GM21526 (cell line): ENCODE data around the gene EFNA3.

Experiments
- ATAC-seq: cut with Tn5 transposase; IDR thresholded peaks from one replicate; pipeline ENCODE4 v1.9.1; 2021; ENCODE audit warnings: moderate library complexity; ENCODE audit not compliant: unreplicated experiment, low FRiP score

EFNA3 gene

DNA sequence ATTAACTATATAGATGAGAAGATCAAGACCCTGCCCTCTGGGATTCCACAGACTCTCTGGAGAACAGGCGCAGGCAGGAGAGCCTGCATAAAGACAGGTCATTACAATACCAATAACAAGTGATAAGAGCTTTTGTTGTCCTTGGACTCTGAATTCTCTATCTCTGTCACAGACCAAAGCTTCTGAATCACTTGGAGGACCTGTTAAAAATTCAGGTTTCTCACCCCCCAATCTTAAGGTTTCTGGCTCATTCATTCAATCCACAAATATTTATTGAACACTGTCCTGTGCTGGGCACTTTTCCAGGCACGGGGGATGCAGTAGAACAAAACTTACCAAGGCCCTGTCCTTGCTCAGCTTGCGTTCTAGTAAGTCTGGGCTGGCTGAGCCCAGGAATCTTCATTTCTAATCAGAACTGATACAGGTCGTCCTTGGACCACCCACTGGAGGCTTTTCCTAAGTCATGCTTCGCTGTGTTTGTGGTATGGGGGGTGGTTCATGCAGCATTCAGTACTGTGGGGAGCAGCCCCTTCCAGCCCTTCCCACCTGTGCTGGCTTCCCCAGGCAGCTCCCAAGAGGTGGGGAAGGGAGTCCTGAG, 13.7 kb upstream of the EFNA3 start:
- ATAC-seq: no peak

DNA sequence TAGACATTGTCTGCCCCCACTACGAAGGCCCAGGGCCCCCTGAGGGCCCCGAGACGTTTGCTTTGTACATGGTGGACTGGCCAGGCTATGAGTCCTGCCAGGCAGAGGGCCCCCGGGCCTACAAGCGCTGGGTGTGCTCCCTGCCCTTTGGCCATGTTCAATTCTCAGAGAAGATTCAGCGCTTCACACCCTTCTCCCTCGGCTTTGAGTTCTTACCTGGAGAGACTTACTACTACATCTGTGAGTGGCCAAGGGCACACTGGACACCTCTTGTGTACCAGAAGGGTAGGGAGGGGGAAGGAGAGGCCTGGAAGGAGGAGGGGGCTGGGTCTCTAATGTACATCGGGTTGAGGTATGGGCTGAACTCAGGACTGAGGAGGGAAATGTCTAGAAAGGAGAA, 11.9 kb upstream of the EFNA3 start:
- no peak for ATAC-seq

DNA sequence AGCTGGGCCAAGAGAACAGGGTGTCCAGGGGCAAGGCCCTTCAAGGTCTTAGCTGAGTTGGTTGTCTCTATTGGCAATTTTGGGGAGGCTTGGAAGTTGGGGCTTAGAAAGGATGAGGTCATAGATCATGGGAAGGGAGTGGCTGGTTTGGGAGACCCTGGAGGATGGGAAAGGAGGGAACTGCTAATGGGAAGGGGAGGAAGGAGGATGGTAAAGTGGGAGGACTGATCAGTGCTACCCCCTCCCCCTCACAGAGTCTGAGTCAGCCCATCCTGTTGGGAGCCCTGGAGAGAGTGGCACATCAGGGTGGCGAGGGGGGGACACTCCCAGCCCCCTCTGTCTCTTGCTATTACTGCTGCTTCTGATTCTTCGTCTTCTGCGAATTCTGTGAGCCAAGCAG, 10.0 kb upstream of the EFNA3 start:
- no peak for ATAC-seq

GRCh38 chr1:155069551-155070157, 9.0 kb upstream of the EFNA3 start:
- no peak for ATAC-seq

- no peak for ATAC-seq
These were observed 8.4 kb upstream of the EFNA3 start for GRCh38 chr1:155070158-155070621.

- ATAC-seq: no peak
These were observed 7.7 kb upstream of the EFNA3 start for GRCh38 chr1:155070721-155071569.

DNA sequence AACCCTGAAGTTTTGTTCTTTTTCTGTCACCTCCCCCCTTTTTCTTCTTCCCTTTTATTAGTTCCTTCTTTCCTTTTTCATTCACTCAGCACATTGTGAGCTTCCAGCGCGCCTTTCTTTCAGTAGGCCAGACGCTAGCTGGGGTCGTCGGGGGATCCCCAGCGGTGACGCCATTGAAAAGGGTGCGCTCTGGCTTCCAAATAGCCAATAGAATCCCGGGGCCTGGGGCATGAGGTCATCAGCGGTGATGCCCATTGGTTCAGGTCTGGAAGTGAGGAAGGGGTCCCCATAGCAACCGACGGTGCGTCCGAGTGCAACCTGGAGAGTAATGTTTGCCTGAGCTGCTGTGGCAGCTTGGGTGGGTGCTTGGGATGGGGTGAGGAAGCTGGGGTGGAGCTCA, 6.9 kb upstream of the EFNA3 start:
- ATAC-seq: no peak

- ATAC-seq: no peak
These were observed 5.9 kb upstream of the EFNA3 start for GRCh38 chr1:155072531-155073289.

DNA sequence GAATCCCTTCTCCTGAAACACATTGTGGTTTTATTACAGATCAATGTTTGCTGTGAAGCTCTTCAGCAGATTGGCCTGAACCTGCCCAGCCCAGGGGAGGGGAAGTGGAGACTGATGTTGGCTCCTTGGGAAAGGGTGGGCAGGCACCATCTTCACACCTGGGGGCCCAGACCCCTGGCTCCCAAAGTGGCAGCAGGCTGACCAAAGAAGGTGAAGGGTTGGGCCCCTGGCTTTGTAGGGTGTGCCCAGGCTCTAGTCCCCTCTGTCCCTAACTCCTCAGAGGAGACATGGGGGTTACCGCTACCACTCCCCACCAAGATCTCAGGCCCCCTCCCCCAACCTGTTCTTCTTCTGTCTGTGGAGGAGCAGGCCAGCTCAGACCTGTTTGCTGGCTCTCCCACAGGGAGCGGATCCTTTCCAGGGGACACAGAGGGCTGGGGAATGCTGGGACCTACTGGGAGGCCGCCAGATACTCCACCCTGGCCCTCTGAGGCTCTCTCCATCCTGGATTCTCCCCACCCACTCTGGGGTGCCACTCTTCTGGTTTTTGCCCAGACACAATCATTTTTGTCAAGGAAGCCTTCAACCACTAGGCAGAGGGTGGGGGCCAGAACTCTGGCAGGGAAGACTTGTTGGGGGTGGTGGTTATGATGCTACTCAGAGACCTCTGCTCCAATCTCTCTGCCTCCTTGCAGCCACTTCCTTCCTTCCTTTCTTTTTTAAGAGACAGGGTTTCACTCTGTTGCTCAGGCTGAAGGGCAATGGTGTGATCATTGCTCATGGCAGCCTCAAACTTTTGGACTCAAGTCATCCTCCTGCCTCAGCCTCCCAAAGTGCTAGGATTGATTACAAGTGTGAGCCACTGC, 5.0 kb upstream of the EFNA3 start:
- no peak for ATAC-seq

DNA sequence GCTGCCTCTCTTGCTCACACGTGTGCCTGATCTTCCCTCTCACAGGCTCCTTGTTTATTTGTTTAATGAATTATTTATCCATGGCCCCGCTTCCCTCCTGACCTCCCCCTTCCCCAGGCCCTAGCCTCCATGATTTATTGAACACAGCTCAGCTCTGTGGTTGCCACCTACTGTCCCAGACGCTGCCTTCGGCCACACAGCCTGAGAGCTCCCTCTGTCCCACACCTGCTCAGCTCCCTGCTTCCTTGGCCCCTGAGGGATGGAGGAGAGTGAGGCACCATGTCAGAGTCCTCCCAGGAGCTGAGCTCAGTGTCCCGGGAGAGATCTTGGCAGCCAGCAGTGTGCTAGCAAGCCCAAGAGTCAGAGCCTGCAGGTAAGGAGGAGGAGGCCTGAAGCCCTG, 3.1 kb upstream of the EFNA3 start:
- no peak for ATAC-seq

DNA sequence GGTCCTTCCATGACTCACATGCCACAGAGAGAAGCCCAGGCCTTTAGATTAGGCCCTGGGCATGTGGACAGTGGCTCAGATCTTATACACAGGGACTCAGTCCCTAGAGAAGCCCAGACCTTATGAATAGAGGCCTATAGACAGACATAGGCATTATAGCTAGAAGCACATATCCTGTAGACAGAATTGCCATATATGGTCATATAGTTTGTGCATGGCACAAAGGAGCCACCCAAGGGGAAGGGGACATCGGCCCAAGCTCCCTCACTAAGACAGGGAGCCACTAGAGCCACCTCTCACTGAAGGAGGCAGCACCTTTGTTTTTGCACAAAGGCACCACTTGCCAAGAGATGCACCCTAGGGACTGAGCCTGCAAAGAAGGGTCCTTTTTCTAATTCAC, 2.3 kb upstream of the EFNA3 start:
- ATAC-seq: no peak

- no peak for ATAC-seq
These were observed 1.3 kb upstream of the EFNA3 start for GRCh38 chr1:155077346-155077745.

- no peak for ATAC-seq
These were observed 735 bp upstream of the EFNA3 start for GRCh38 chr1:155077758-155078445.

DNA sequence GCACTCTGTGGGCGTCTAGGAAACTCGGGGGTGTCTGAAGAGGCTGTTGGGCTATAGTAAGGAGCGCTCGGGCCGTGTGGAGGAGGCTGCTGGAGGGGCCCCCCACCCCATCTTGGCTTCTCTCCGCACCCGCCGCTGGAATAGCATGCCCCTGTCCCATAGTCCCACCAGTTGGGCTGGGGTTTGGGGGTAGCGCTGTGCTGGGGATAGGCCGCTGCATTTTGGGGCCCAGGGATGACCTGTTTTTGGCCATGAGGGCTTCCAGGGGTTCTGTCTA, 511 bp downstream of the EFNA3 start:
- no peak for ATAC-seq

- no peak for ATAC-seq
These were observed 1.1 kb downstream of the EFNA3 start for GRCh38 chr1:155079487-155080311.

DNA sequence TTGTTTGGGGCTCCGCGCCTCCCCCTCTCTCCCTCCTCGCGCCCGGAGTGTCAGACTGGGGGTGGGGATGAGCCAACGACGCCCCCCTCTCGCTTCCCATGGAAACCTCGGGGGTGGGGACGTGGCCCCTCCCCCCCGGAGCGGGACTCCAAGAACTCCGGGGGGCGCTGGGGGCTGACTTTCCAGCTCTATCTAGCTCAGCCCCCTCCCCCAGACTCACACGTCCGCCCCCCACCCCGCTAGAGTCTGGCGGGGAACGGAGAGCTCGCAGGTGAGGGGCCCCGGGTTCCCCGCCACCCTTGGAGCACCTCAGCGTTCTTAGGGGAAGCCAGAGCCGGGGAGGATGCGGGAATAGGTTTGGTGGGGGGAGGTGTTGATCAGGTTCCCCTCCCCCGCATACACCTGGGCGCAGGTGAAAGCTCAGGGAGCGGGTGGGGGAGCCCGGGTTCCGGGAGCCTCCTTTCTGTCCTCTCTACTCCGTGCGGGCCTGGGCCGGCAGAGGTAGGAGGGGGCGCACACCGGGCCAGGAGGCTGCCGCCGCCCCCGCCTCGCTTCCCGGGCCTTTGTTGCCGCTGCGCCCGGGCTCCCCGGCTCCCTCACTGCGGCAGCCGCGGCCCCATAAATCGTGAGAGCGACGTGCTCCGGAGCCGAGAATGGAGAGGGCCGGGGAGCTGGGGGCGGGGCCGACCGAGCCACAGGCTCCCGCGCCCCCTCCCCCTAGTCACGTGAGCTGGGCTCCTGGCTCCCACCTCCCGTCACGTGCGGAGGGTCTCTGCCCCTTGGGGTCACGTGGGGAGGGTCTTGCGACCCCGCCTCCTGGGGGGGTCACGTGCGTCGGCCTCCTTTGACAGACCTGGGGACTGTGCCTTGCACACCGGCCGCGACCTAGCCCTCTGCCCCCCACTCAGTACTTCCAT, 1.9 kb downstream of the EFNA3 start:
- no peak for ATAC-seq

GRCh38 chr1:155081472-155082300, 3.0 kb downstream of the EFNA3 start:
- no peak for ATAC-seq
